ENCODE measurements around the gene GRID2.
A peak's percentile ranks its signal among the peaks of the same experiment; 100 is the strongest.

The GRID2 gene

DNA sequence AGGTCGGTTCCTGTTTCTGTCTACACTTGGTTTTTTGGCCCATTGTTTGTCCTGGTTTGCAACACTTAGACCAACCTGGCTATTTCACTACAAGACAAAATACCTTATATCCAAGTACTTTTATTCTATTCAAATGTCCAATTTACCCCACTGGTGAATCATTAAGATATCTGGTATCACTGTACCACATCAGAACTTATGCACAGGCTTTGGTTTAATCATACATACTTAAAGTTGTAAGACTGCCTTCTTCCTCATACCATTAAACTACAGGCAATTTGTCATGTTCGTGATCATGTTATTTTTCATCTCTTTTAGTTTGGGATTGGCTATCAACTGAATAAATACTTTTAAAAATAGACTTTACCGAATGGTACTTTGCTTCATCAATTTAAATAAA, 1471.8 kb downstream of the GRID2 start:
- no peak for DNase-seq

DNA sequence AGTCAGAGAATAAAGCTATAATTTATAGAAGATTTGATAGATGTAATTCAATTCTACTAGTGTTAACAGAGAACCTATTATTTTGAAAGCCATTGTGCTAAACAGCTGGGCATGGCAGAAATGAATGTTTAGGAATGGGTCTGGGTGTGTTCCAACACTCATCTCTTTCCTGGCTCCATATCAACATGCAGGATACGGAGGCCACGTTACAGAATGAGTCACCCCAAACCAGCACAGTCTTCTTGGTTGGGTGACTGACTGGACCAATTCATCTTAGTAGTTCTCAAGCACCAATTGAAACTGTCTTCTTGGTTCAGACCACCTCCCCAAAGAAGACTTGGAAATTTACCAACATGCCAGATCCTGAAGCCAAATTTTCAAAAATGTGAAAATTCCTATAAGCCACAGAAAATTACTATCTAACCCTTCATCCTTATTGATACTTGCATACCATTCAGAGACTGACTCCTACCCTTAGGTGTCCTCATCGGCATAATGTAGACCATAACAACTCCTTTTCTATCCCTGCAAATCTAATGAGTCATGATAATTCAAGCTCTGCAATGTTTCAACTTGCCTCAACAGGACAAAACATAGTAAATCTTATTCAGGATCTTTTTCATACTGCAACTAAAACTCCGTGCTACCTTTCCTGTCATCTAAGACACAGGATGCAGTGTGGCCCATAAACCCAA, 1472.8 kb downstream of the GRID2 start:
- DNase-seq = no peak

DNA sequence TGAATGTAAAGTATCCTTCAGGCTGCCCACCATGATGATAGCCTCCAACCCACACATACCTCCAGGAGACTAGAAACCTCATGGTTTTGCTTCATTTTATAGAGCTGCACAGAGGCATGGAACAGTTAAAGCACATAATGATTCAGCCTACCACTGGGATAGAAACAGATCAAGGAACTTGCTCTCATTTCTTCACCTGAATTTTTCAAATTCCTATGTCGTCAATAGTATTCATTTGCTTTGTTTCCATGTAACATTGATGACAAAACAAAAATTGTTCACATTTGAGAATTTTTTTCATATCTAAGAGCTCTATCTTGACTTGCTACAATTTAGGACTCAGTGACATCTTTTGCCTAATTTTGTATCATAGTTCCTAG, 1473.3 kb downstream of the GRID2 start:
- no peak for DNase-seq

GRCh38 chr4:93779228-93779627, 1475.5 kb downstream of the GRID2 start:
- DNase-seq = no peak

DNA sequence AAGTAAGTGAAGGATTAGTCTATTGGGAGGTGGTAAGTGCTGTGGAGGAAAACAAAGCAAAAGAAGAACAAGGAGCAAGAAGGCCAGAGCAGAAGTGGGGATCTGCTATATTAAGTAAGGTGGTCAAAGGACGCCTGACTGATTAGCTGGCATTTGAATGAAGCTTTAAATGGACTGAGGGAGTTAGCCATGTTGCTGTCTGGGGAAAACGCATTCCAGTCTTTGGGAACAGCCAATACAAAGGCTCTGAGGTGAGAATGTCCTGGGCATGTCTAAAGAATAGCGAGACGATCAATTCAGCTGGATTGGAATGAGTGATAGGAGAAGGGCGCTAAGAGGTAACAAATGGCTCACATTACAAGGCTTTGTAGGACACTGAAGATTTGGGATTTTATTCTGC, 1476.3 kb downstream of the GRID2 start:
- DNase-seq = no peak

DNA sequence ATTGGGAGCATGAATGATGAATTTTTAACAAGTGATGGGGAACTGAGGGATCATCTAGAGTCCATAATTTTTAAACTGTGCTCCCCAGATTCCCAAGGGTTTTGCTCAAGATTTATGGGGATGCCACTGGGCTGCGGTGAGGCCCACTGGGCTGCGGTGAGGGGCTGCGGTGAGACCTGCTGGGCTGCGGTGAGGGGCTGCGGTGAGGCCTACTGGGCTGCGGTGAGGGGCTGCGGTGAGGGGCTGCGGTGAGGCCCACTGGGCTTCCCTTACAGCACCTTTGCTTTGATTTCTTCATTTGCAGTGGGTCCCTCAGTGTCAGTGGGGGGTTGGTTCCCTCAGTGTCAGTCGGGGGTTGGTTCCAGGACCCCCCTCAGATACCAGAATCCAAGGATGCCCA, 1477.4 kb downstream of the GRID2 start:
- no peak for DNase-seq

- DNase-seq = no peak
Observed at GRCh38 chr4:93786149-93786548, 1482.4 kb downstream of the GRID2 start.

DNA sequence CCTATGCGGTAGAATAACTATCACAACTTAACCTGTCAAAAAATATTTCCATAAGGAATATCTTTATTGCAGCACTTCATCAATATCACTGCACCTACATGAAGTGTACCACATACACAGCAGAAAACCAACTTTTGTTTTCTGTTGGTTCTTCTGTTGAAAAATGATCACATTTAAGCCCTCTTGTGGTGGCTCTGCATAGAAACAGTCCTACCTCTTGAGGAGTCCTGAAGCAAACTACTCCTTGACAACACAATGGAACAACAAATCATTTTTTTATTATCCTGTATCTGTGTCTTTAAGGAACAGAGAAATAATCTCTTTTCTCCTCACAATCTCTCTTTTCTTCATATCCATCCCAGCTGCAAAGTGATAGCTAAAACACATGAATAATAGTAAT, 1484.9 kb downstream of the GRID2 start:
- DNase-seq = peak; percentile 3

GRCh38 chr4:93791570-93792195, 1487.9 kb downstream of the GRID2 start:
- peak; percentile 55 for DNase-seq

DNA sequence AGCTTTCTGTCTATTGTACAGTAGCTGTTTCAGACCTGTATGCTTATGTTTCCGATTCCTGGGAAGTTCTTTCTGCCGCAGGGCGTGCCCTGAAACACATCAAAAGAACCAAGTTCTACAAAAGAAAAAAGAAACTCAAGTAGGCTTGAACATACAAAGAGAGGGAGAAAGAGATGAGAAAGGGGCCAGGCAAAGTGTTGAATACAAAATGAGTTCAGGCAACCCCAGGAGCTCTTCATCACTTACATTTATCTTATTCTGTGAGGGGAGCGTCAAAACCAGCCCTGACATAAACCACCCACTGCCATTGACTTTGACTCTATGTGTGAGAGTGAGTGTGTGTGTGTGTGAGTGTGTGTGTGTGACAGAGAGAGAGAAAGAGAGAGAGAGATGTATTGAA, 1498.3 kb downstream of the GRID2 start:
- DNase-seq = no peak

- DNase-seq = no peak
Observed at GRCh38 chr4:93809773-93810172, 1506.0 kb downstream of the GRID2 start.

GRCh38 chr4:93810340-93810992, 1506.7 kb downstream of the GRID2 start:
- DNase-seq = no peak

GRCh38 chr4:93813092-93813491, 1509.3 kb downstream of the GRID2 start:
- DNase-seq = no peak

- DNase-seq = no peak
Observed at GRCh38 chr4:93814141-93814540, 1510.4 kb downstream of the GRID2 start.

DNA sequence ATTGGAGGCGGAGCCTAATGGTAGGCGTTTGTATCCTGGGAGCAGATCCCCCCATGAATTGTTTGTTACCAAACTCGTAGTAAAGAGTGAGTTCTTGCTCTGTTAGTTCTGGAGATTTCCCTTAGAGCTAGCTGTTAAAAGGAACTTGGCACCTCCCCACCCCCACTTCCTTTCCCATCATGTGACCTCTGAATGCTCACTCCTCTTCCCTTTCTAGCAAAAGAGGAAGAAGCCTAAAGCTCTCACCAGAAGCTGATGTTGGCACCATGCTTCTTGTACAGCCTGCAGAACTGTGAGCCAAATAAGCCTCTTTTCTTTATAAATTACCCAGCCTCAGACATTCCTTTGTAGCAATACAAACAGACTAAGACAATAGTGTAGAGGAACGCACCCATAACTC, 1511.0 kb downstream of the GRID2 start:
- no peak for DNase-seq

All from activated CD4-positive, alpha-beta T cell treated with anti-CD3 and anti-CD28 coated beads, Interleukin-10, Interleukin-2, amounts not matched to agents 100 ng/mL and 50 ng/mL, durations not matched to agents 16 hours and 8 hours (primary cell).